HEK293T (cell line): Measurements from ENCODE around the gene PTDSS2.

ENCODE experiments used
- BHLHE40 ChIP-seq: fragments of 450-650 bp; IDR thresholded peaks from 2 replicates; pipeline ENCODE4 v1.6.1; 2016; ENCODE audit warnings: mild to moderate bottlenecking, moderate library complexity, borderline replicate concordance
- FOXA1 ChIP-seq: fragments of 450-650 bp; IDR thresholded peaks from 2 replicates; pipeline ENCODE4 v1.6.1; 2016; ENCODE audit warnings: mild to moderate bottlenecking
- FOXK2 ChIP-seq: fragments of 450-650 bp; IDR thresholded peaks from 2 replicates; pipeline ENCODE4 v1.6.1; 2016; ENCODE audit warnings: mild to moderate bottlenecking
- FOXM1 ChIP-seq: fragments of 450-650 bp; IDR thresholded peaks from 2 replicates; pipeline ENCODE4 v1.6.1; 2017; ENCODE audit warnings: mild to moderate bottlenecking, borderline replicate concordance

GRCh38 chr11:437228-437870 lies 12.7 kb upstream of the PTDSS2 start:
- TF ChIP-seq FOXM1 (no peak), FOXA1 (no peak), BHLHE40 (no peak), FOXK2 (no peak)
